ENCODE results near the gene MAPKAPK2. TPM values are rescaled to one million over a fixed set of nuclear protein-coding genes. Genes with fewer than 3 reads are reported as not detected.

MAPKAPK2 gene
- total RNA-seq, 1 experiment from 2014 or later: 96.2 TPM

DNA sequence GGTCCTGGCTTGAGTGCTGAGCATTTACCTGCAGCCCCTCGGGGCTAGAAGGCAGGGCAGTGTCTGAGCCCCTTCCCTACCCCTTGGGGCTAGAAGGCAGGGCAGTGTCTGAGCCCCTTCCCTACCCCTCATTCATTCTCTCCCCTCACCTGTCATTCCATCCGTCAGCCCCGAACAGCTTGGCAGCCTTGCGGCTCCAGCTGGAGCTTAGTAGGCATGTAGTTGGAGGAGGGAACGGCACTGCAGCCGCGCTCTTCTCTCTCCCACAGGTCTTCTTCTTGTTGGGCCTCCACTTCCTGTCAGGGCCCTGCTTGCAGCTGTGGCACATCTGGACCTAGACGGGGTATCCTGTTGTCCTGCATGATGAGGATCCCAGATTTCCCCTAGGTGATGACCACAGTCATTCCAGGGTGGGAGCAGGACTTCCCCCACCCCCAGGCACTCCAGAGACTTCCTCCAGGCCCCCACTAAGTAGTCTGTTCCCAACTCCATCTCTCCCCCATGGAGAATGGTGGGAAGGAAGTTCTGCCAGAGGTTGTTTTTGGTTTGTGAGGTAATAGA, 22.2 kb downstream of the MAPKAPK2 start:
- no TSS peak for BruUV-seq (replicated peaks)
- TF ChIP-seq, protein P1, sequence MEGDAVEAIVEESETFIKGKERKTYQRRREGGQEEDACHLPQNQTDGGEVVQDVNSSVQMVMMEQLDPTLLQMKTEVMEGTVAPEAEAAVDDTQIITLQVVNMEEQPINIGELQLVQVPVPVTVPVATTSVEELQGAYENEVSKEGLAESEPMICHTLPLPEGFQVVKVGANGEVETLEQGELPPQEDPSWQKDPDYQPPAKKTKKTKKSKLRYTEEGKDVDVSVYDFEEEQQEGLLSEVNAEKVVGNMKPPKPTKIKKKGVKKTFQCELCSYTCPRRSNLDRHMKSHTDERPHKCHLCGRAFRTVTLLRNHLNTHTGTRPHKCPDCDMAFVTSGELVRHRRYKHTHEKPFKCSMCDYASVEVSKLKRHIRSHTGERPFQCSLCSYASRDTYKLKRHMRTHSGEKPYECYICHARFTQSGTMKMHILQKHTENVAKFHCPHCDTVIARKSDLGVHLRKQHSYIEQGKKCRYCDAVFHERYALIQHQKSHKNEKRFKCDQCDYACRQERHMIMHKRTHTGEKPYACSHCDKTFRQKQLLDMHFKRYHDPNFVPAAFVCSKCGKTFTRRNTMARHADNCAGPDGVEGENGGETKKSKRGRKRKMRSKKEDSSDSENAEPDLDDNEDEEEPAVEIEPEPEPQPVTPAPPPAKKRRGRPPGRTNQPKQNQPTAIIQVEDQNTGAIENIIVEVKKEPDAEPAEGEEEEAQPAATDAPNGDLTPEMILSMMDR (IDR thresholded peaks at IDR 0.05; ENCODE audit: unreplicated experiment): no peak
- CTCF ChIA-PET: no interaction called here
- peaks cover 7% of the 10 kb centered on the region for H3K36me3 Mint-ChIP-seq (ENCODE audit: insufficient read depth, unreplicated experiment)
- no peaks in the 10 kb centered on the region for H3K9me3 Mint-ChIP-seq (ENCODE audit: low read depth, unreplicated experiment)
- H3K4me3 Mint-ChIP-seq (ENCODE audit: low read depth, unreplicated experiment): no peak overlapping the region
- intact Hi-C loops (cut with micrococcal nuclease; ENCODE audit: unreplicated experiment): no loop called here
- no peak for DNase-seq
- peaks cover 75% of the 10 kb centered on the region for H3K4me1 Mint-ChIP-seq (ENCODE audit: low read depth, unreplicated experiment)
- no peaks in the 10 kb centered on the region for H3K27me3 Mint-ChIP-seq (ENCODE audit: unreplicated experiment)
- H3K27ac Mint-ChIP-seq (ENCODE audit: unreplicated experiment): no peak overlapping the region

DNA sequence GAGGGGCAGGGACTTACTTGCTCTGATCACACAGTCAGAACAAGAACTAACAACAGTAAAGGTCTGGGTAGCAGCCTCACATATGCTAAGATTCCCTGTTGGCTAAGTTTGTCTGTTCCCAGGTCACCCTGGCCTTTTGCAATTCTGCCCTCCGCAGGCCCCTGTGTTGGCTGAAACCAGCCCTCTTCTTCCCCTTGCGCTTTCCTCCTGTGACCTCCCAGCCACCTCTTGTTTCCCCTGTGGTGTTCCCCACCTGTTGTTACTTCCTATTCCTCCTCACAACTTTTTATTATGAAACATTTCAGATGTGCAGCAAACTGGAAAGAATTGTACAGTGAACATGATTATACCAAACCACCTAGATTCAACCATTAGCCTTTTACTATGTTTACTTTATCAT, 23.4 kb downstream of the MAPKAPK2 start:
- Mint-ChIP-seq H3K9me3 (ENCODE audit: low read depth, unreplicated experiment) (no peaks in the 10 kb centered on the region), H3K4me1 (ENCODE audit: low read depth, unreplicated experiment) (peaks cover 79% of the 10 kb centered on the region), H3K27me3 (ENCODE audit: unreplicated experiment) (no peaks in the 10 kb centered on the region), H3K4me3 (ENCODE audit: low read depth, unreplicated experiment) (no peak overlapping the region), H3K27ac (ENCODE audit: unreplicated experiment) (no peak overlapping the region), H3K36me3 (ENCODE audit: insufficient read depth, unreplicated experiment) (peaks cover 5% of the 10 kb centered on the region)
- CTCF ChIA-PET: interaction anchor here (1.0 kb wide), 1 partner anchor 16 kb away, joined by 3 read pairs; no protein-coding TSS in a partner anchor
- TF ChIP-seq, protein P1 (IDR thresholded peaks at IDR 0.05; ENCODE audit: unreplicated experiment): no peak
- DNase-seq: no peak
- intact Hi-C loops (cut with micrococcal nuclease; ENCODE audit: unreplicated experiment): no loop called here
- no TSS peak for BruUV-seq (replicated peaks)

DNA sequence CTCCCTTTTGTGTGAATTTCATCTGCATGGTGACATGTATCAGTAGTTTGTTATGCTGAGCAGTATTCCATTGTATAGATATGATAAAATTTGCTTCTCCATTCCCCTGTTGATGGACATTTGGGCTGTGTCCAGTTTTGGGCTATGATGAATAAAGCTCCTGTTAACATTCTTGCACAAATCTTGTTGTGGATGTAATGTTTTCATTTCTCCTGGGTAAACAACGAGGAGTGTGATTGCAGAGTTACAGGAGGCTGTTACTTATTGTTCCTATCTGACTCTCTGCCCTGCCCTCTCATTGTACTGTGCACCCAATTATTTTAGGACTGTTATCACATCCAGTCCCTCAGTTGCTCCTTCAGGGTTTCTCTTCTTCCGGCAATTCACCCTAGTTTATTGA, 24.2 kb downstream of the MAPKAPK2 start:
- H3K4me3 Mint-ChIP-seq (ENCODE audit: low read depth, unreplicated experiment): peak overlapping the region; percentile 51
- TF ChIP-seq, protein P1 (IDR thresholded peaks at IDR 0.05; ENCODE audit: unreplicated experiment): no peak
- H3K27ac Mint-ChIP-seq (ENCODE audit: unreplicated experiment): peak overlapping the region; percentile 72
- no peak for DNase-seq
- H3K36me3 Mint-ChIP-seq (ENCODE audit: insufficient read depth, unreplicated experiment): peaks cover 5% of the 10 kb centered on the region
- intact Hi-C loops (cut with micrococcal nuclease; ENCODE audit: unreplicated experiment): no loop called here
- CTCF ChIA-PET: interaction anchor here (0.9 to 1.9 kb wide), 6 partner anchors 9 to 273 kb away, joined by 3 to 6 read pairs (median 4); partner anchors contain the start of gene EIF2D
- H3K27me3 Mint-ChIP-seq (ENCODE audit: unreplicated experiment): no peaks in the 10 kb centered on the region
- H3K9me3 Mint-ChIP-seq (ENCODE audit: low read depth, unreplicated experiment): no peaks in the 10 kb centered on the region
- no TSS peak for BruUV-seq (replicated peaks)
- peaks cover 82% of the 10 kb centered on the region for H3K4me1 Mint-ChIP-seq (ENCODE audit: low read depth, unreplicated experiment)

DNA sequence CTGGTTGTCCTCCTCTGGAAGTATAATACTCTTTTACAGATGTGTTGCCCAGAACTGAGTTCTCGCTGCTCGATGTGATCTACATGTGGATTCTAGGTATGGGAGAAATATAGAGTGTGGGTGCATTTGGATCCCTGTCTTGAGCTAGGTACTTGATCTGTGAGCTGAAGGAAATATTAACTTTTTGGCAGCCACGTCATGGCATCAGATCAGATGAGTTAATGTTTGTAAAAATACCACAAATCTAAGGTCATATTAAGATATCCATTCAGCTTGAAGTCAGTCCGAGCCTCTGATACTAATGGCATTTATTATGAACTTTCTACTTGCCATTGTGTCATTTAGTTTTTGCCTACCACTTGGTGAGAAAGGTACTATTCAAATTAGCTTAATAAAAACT, 24.6 kb downstream of the MAPKAPK2 start:
- H3K4me1 Mint-ChIP-seq (ENCODE audit: low read depth, unreplicated experiment): peaks cover 83% of the 10 kb centered on the region
- H3K27me3 Mint-ChIP-seq (ENCODE audit: unreplicated experiment): no peaks in the 10 kb centered on the region
- DNase-seq: no peak
- H3K9me3 Mint-ChIP-seq (ENCODE audit: low read depth, unreplicated experiment): no peaks in the 10 kb centered on the region
- CTCF ChIA-PET: interaction anchor here (0.9 to 1.9 kb wide), 8 partner anchors 9 to 273 kb away, joined by 3 to 6 read pairs (median 3); partner anchors contain the start of gene EIF2D
- no TSS peak for BruUV-seq (replicated peaks)
- peaks cover 5% of the 10 kb centered on the region for H3K36me3 Mint-ChIP-seq (ENCODE audit: insufficient read depth, unreplicated experiment)
- TF ChIP-seq, protein P1 (IDR thresholded peaks at IDR 0.05; ENCODE audit: unreplicated experiment): no peak
- intact Hi-C loops (cut with micrococcal nuclease; ENCODE audit: unreplicated experiment): no loop called here
- H3K27ac Mint-ChIP-seq (ENCODE audit: unreplicated experiment): peak overlapping the region; percentile 72
- H3K4me3 Mint-ChIP-seq (ENCODE audit: low read depth, unreplicated experiment): peak overlapping the region; percentile 51

Measured in Calu3 (cell line).